ENCODE data around the gene FBXL3. TPM values are rescaled to one million over a fixed set of nuclear protein-coding genes. Genes with fewer than 3 reads are reported as not detected.

The FBXL3 gene
- total RNA-seq, 1 experiment from 2014 or later = 9.9 TPM

GRCh38 chr13:77040076-77040475, 13.1 kb upstream of the FBXL3 start (continued):
- TF ChIP-seq ATF6 (CRISPR knock-in tag; IDR thresholded peaks at IDR 0.05) (no peak), NFATC4 (CRISPR knock-in tag; IDR thresholded peaks at IDR 0.05) (no peak), FOXJ3 (CRISPR knock-in tag; IDR thresholded peaks at IDR 0.05; ENCODE audit: borderline replicate concordance) (no peak), ZNF232 (CRISPR knock-in tag; IDR thresholded peaks at IDR 0.05) (no peak), ESRRA (CRISPR knock-in tag; IDR thresholded peaks at IDR 0.05; ENCODE audit: borderline replicate concordance) (no peak), GABPB1 (CRISPR knock-in tag; IDR thresholded peaks at IDR 0.05) (no peak), TEAD4 (CRISPR knock-in tag; IDR thresholded peaks at IDR 0.05) (no peak), AR (CRISPR knock-in tag; IDR thresholded peaks at IDR 0.05) (no peak)

- TF ChIP-seq PRDM15 (CRISPR knock-in tag; IDR thresholded peaks at IDR 0.05) (no peak), NFE2L1 (CRISPR knock-in tag; IDR thresholded peaks at IDR 0.05) (no peak), SOX15 (CRISPR knock-in tag; IDR thresholded peaks at IDR 0.05) (no peak), FOXJ3 (CRISPR knock-in tag; IDR thresholded peaks at IDR 0.05; ENCODE audit: borderline replicate concordance) (no peak), NR1H2 (CRISPR knock-in tag; IDR thresholded peaks at IDR 0.05) (no peak), TCF7 (CRISPR knock-in tag; IDR thresholded peaks at IDR 0.05; ENCODE audit: low read depth) (no peak), ATF6 (CRISPR knock-in tag; IDR thresholded peaks at IDR 0.05) (no peak), ERG (CRISPR knock-in tag; IDR thresholded peaks at IDR 0.05) (no peak), ZNF138 (CRISPR knock-in tag; conservative IDR thresholded peaks at IDR 0.05) (no peak), GABPB1 (CRISPR knock-in tag; IDR thresholded peaks at IDR 0.05) (no peak), MXD4 (CRISPR knock-in tag; IDR thresholded peaks at IDR 0.05; ENCODE audit: borderline replicate concordance) (no peak), ZNF317 (CRISPR knock-in tag; IDR thresholded peaks at IDR 0.05; ENCODE audit: borderline replicate concordance, low read depth) (no peak), E2F5 (CRISPR knock-in tag; IDR thresholded peaks at IDR 0.05) (no peak), SMAD3 (CRISPR knock-in tag; IDR thresholded peaks at IDR 0.05; ENCODE audit: borderline replicate concordance) (no peak), GRHL2 (CRISPR knock-in tag; IDR thresholded peaks at IDR 0.05; ENCODE audit: insufficient replicate concordance, severe bottlenecking) (no peak)
- Mint-ChIP-seq H3K36me3 (no peaks in the 10 kb centered on the region), H3K27me3 (ENCODE audit: low read depth) (no peaks in the 10 kb centered on the region), H3K4me3 (no peak overlapping the region), H3K27ac (no peak overlapping the region), H3K9me3 (peaks cover 7% of the 10 kb centered on the region), H3K4me1 (no peaks in the 10 kb centered on the region)
- CTCF ChIA-PET = no interaction called here
- ATAC-seq = no peak
- POLR2A ChIA-PET = interaction anchor here (0.5 kb wide), 1 partner anchor 329 kb away, joined by 3 read pairs; no protein-coding TSS in a partner anchor
- DNase-seq (ENCODE audit: low spot score) = no peak
Measured at GRCh38 chr13:77038907-77039480, 12.0 kb upstream of the FBXL3 start.
